Cortex of kidney (tissue), 1 donor: Measurements from ENCODE around the gene SPIRE2.
"Not testable (repeated sequence)": the region's sequence is repeated elsewhere in the genome, so short reads cannot be mapped to it uniquely, and the experiment has no call there.

Experiments
- DNase-seq: peaks from one replicate; lab custom pipeline; 2025; lab: John Stamatoyannopoulos, UW

The SPIRE2 gene

GRCh38 chr16:89869911-89870310, 41.6 kb downstream of the SPIRE2 start:
- no peak for DNase-seq

DNA sequence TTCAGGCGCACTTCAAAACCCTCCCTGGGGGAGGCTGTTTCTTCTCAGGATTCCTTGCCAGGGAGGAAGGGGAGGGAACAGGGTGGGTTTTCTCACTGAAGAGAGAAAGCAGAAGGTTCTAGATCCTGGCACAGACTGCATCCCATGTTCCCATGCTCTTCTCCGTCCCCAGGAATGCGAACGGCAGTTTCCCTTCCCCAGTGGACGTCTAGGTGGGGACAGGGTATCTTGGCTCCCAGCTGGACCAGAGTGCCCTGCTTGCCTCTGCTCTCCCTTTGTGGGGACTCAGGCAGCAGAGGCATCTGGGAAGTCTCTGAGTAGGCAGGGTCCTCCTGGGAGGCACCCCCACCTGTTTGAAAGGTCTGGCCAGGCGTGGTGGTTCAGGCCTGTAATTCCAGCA, 42.2 kb downstream of the SPIRE2 start:
- no peak for DNase-seq

GRCh38 chr16:89871895-89872294, 43.6 kb downstream of the SPIRE2 start:
- DNase-seq: no peak

- DNase-seq: no peak
These were observed 45.1 kb downstream of the SPIRE2 start, which contains the start of gene TCF25 for GRCh38 chr16:89873109-89873971. TSS of gene TCF25 (plus strand) at chr16:89873592. CDS start at chr16:89873668, 76 bp downstream.

GRCh38 chr16:89873972-89874689, 45.9 kb downstream of the SPIRE2 start:
- peak; percentile 59 for DNase-seq

DNA sequence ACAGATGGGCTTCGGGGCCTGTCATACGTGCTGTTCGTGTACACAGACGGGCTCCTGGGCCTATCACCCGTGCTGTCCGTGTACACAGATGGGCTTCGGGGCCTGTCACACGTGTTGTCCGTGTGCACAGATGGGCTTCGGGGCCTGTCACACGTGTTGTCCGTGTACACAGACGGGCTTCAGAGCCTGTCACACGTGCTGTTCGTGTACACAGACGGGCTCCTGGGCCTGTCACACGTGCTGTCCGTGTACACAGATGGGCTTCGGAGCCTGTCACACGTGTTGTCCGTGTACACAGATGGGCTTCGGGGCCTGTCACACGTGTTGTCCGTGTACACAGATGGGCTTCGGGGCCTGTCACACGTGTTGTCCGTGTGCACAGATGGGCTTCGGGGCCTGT, 50.8 kb downstream of the SPIRE2 start:
- DNase-seq: not testable (repeated sequence)

GRCh38 chr16:89880477-89881367, 52.4 kb downstream of the SPIRE2 start:
- no peak for DNase-seq

- no peak for DNase-seq
These were observed 53.1 kb downstream of the SPIRE2 start for GRCh38 chr16:89881368-89881730.

DNA sequence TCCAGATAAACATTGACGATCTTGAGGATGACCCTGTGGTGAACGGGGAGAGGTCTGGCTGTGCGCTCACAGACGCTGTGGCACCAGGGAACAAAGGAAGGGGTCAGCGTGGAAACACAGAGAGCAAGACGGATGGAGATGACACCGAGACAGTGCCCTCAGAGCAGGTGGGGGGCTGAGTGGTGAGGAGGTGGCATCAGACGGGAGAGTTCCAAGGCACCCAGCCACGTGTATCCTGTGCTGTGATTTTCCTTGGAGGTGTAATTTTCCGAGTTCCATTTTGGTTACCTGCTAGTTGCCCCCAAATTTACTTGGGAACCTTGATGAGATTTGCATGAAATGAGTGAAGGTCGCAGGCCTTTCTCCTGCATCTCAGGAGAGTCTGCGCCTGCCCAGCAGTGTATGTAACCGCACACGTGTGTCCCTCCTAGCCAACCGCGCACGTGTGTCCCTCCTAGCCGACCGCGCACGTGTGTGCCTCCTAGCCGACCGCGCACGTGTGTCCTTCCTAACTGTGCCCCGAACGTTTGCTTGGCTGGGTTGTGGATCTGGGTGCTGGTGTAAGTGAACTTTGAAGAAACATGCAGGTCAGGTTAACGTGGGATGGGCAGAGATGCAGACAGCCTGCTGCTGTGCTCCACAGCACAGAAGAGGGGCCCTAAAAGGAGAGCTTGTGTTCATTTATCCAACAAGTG, 55.2 kb downstream of the SPIRE2 start:
- no peak for DNase-seq

DNA sequence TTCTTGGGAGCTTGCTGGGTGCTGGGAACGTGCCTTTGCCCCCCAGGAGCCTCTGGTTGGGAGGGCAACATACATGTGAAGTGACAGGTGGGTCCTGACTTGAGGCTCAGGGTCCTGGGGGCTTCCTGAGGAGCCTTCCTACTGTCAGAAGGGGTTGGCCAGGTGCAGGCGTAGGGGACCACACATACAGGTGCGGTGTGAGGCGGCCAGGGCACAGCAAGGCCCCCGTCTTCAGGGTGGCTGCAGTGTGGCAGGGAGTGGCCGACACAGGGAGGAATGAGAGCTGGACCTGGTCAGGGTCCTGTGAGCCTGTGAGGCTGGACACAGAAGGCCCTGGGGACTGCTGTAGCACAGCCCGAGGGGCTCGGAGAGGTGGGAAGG, 55.8 kb downstream of the SPIRE2 start:
- no peak for DNase-seq

DNA sequence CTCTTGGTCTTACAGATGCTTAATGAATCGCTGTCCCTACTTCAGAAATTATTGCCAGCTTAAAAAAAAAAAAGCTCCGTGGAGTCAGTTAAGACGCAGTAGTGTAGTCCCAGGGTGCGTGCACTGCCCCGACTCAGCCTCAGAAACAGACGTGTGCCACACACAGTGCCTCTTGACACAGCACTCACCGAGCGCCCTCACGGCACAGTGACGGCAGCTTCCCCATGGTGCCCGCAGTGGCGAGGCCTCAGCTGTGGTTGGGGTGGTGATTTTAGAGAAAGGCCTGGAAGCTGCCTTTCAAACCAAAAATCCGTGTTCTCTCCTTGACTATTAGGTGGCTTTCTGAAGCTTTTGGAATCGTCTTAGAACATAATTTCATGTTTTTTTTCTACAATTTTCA, 59.0 kb downstream of the SPIRE2 start:
- no peak for DNase-seq

GRCh38 chr16:89890200-89890599, 61.9 kb downstream of the SPIRE2 start:
- DNase-seq: no peak

GRCh38 chr16:89890886-89891657, 62.8 kb downstream of the SPIRE2 start:
- DNase-seq: no peak

- DNase-seq: no peak
These were observed 63.9 kb downstream of the SPIRE2 start for GRCh38 chr16:89892055-89892630.

DNA sequence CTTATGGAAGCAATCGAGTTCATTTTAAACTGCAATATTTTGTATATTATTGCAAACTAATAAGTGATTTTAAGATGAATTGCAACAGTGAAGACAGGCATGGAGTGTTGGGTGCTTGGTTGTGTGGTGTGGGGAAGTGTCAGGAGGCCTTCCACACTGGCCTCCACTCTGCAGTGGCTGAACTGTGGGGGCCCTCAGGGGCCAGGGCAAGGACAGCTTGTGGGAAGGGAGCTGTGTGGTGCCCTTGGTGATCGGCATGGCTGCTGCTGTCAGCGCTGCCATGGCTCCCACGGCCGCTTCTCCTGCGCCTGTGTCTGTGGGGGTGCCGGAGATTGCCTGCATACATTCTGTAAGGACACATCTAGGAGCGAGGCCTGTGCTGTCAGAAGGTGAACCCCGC, 64.4 kb downstream of the SPIRE2 start:
- no peak for DNase-seq

DNA sequence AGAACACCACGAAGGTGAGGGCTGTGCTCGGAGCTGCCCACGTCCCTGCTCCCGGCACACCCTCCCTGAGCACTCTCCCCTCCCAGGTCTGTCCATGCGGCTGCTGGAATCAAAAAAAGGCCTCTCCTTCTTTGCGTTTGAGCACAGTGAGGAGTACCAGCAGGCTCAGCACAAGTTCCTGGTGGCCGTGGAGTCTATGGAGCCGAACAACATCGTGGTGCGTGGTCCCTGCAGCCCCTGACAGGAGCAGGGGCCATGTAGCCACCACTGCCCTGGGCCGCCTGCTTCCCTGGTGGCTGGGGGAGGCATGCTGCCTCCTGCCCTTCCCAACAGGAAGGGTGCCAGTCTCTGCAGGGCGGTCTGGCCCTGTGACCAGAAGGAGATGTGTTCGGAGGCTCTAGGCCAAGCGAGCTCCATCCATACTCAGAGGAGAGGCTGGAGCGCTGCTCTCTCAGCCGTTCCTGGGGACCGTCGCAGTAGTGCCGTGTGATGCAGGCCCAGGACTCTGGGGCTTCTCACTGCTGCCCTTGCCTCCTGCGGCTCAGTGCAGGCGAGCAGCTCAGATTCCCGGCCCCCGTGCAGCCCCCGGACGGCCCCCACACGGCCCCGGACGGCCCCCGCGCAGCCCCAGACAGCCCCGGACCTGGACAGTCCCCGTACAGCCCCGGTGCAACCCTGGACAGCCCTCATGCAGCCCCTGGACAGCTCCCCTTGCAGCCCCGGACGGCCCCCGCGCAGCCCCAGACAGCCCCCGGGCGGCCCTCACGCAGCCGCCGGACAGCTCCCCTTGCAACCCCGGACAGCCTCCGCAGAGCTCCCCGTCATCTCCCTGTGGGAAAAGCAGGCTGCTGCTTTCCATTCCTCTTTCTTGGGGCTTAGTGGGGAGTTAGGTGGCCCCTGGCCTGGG, 65.6 kb downstream of the SPIRE2 start:
- no peak for DNase-seq

DNA sequence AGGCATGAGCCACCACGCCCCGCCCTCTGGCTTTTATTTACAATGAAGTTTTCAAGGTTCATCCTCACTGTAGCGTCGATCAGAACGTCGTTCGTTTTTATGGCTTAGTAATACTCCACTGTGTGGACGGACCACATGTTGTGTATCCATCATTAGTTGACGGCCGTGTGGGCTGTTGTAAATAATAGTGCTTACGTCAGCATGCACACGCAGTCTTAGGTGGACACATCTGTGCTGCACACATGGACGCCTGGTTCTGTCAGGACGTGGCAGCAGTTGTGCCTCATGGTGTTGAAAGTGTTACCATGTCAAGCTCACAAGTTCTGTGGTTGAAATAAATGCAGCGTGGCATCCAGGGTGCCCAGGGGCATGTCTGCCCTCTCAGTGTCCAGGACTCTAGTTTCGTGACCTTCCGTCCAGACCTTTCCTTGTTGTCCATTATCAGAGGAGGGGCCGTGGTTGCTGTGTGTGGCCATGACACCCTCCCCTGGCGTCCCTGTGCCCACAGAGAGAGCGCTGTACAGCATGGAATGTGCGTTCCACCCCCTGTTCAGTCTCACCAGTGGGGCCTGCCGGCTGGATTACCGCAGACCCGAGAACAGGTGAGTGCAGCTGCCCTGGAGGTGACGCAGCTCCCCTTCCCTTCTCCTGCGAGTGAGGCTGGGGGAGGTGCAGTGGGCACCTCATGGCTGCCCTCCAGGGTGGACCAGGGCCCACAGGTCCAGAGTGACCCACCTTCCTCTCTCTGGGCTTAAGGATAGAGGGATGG, 67.4 kb downstream of the SPIRE2 start:
- DNase-seq: no peak

- no peak for DNase-seq
These were observed 68.9 kb downstream of the SPIRE2 start for GRCh38 chr16:89897204-89897603.
